Measurements from ENCODE around the gene NDUFS1.

- TF ChIP-seq CTCF (IDR thresholded peaks at IDR 0.05) (no peak), POLR2AphosphoS5 (IDR thresholded peaks at IDR 0.05; ENCODE audit: low read depth, low read length) (no peak), TCF7L2 (IDR thresholded peaks at IDR 0.05; ENCODE audit: low read depth, low read length) (no peak)
These were observed 44.1 kb downstream of the NDUFS1 start for GRCh38 chr2:206115026-206115578.

Measured in Panc1 (cell line).